ENCODE measurements around the gene ADAM22. TPM values are rescaled to one million over a fixed set of nuclear protein-coding genes. Genes with fewer than 3 reads are reported as not detected.

ADAM22 gene
- total and polyA plus RNA-seq, 10 of the 15 experiments (the other 5 are each of a cell fraction or from before 2014, with no cell fraction given), result 1.4 to 24.5 (median 7.6) TPM

DNA sequence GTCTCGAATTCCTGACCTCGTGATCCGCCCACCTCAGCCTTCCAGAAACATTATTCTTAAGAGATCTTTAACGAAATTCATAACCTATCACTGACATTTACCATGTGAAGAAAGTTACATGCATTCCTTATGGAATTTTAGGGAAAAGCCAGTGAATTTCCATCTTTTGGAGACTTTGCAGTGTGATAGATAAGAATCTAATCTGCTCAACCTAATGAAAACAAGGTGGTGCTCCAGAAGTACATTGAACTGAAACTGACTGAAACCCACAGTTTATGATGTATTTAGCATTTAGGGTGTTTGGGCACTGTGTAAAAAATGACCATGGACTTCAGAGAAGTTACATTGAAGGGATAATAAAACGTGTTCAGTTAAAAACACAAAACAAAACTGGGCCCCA is 242.1 kb downstream of the ADAM22 start:
- ChIA-PET RAD21 (ENCODE audit: unreplicated experiment) (no interaction called here), SMC1A (ENCODE audit: uncharacterized antibody, unreplicated experiment) (interaction anchor here (1.0 to 1.9 kb wide), 3 partner anchors 9 to 249 kb away, joined by 3 to 5 read pairs (median 5); no protein-coding TSS in a partner anchor), POLR2A (no interaction called here), CTCF (interaction anchor here (1.7 kb wide), 1 partner anchor 9 kb away, joined by 4 read pairs; no protein-coding TSS in a partner anchor)
- Histone ChIP-seq H3K9ac (ENCODE audit: control insufficient read depth, insufficient read depth, low read length) (no peak overlapping the region), H3K4me3 (no peak overlapping the region), H4K20me1 (ENCODE audit: control insufficient read depth, insufficient read depth) (no peaks in the 10 kb centered on the region), H3K27me3 (replicated peaks in 1 of 2; ENCODE audit: control insufficient read depth in 2 of 2, insufficient read depth in 2 of 2, low read length in 1 of 2) (no peaks in the 10 kb centered on the region), H3K4me1 (ENCODE audit: control insufficient read depth, insufficient read depth, low read length) (no peaks in the 10 kb centered on the region), H3K79me2 (ENCODE audit: control insufficient read depth, insufficient read depth, low read length) (no peaks in the 10 kb centered on the region), H3K4me2 (ENCODE audit: control insufficient read depth, insufficient read depth) (no peak overlapping the region), H3K9me3 (replicated peaks; ENCODE audit: control insufficient read depth, insufficient read depth, low read length) (no peaks in the 10 kb centered on the region), H3K27ac (ENCODE audit: control insufficient read depth, insufficient read depth) (no peak overlapping the region), H3K36me3 (ENCODE audit: control insufficient read depth in 2 of 2, insufficient read depth in 2 of 2, low read length in 1 of 2) (no peaks in the 10 kb centered on the region), H2AFZ (ENCODE audit: control insufficient read depth, low read depth, low read length) (no peak overlapping the region)
- no peak for TF ChIP-seq ZNF217 (IDR thresholded peaks at IDR 0.05)
- TF ChIP-seq STAT3 (IDR thresholded peaks at IDR 0.05; ENCODE audit: low read depth, low read length), result no peak
- TF ChIP-seq, protein P1, sequence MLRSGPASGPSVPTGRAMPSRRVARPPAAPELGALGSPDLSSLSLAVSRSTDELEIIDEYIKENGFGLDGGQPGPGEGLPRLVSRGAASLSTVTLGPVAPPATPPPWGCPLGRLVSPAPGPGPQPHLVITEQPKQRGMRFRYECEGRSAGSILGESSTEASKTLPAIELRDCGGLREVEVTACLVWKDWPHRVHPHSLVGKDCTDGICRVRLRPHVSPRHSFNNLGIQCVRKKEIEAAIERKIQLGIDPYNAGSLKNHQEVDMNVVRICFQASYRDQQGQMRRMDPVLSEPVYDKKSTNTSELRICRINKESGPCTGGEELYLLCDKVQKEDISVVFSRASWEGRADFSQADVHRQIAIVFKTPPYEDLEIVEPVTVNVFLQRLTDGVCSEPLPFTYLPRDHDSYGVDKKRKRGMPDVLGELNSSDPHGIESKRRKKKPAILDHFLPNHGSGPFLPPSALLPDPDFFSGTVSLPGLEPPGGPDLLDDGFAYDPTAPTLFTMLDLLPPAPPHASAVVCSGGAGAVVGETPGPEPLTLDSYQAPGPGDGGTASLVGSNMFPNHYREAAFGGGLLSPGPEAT (IDR thresholded peaks at IDR 0.05; ENCODE audit: low read depth), result no peak
- TF ChIP-seq JUND (IDR thresholded peaks at IDR 0.05; ENCODE audit: low read depth, low read length), result no peak
- no peak for TF ChIP-seq FOXM1 (IDR thresholded peaks at IDR 0.05; ENCODE audit: low read depth, low read length)
- no peak for TF ChIP-seq NR2C1 (IDR thresholded peaks at IDR 0.05)
- ATAC-seq (no peak), DNase-seq (ENCODE audit: low read depth, low spot score) (no peak), FAIRE-seq (no peak)
- 75% methylated on average over 5 of the region's 5 CpGs for WGBS (ENCODE audit: insufficient coverage, insufficient replicate concordance, low lambda C conversion rate, missing lambda C conversion rate)
- in situ Hi-C loops (cut with MboI) (no loop called here), intact Hi-C loops (cut with micrococcal nuclease; ENCODE audit: unreplicated experiment) (no loop called here)
- no TSS peak for BruUV-seq (replicated peaks)

DNA sequence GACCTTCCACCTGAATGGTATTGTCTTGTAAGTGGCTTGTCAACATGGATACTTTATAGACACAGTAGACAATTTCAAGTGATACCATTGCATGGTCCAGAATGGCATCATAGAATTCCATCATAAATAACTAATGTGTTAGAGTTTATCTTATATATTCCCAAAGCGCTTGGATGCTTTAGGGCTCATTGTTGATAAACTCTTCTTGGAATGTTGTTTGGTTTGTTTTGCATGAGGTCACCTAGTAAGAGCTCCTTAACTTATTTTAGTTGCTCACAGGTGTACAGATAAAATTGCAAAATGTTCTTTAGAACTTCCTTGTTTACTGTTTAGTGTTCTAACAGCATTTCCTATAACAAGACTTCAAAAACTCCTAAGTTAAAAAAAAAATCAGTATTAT is 249.0 kb downstream of the ADAM22 start:
- Histone ChIP-seq H4K20me1 (ENCODE audit: control insufficient read depth, insufficient read depth) (no peaks in the 10 kb centered on the region), H3K27ac (ENCODE audit: control insufficient read depth, insufficient read depth) (no peak overlapping the region), H3K9me3 (replicated peaks; ENCODE audit: control insufficient read depth, insufficient read depth, low read length) (no peaks in the 10 kb centered on the region), H3K27me3 (replicated peaks in 1 of 2; ENCODE audit: control insufficient read depth in 2 of 2, insufficient read depth in 2 of 2, low read length in 1 of 2) (no peaks in the 10 kb centered on the region), H3K79me2 (ENCODE audit: control insufficient read depth, insufficient read depth, low read length) (no peaks in the 10 kb centered on the region), H3K4me1 (ENCODE audit: control insufficient read depth, insufficient read depth, low read length) (peaks cover 5% of the 10 kb centered on the region; the same call in 1 of the 2 replicates), H3K9ac (ENCODE audit: control insufficient read depth, insufficient read depth, low read length) (no peak overlapping the region), H3K36me3 (ENCODE audit: control insufficient read depth in 2 of 2, insufficient read depth in 2 of 2, low read length in 1 of 2) (no peaks in the 10 kb centered on the region; a peak in 1 of 4 replicates), H3K4me3 (no peak overlapping the region), H3K4me2 (ENCODE audit: control insufficient read depth, insufficient read depth) (no peak overlapping the region), H2AFZ (ENCODE audit: control insufficient read depth, low read depth, low read length) (no peak overlapping the region)
- ATAC-seq (no peak), FAIRE-seq (no peak), DNase-seq (ENCODE audit: low read depth, low spot score) (no peak)
- TF ChIP-seq CREM (IDR thresholded peaks at IDR 0.05; ENCODE audit: low read depth) (no peak), BHLHE40 (IDR thresholded peaks at IDR 0.05; ENCODE audit: borderline replicate concordance in 1 of 2, low read depth in 2 of 2, low read length in 1 of 2) (no peak), NFYB (IDR thresholded peaks at IDR 0.05; ENCODE audit: insufficient read depth, low read depth, low read length) (no peak), RUNX3 (IDR thresholded peaks at IDR 0.05; ENCODE audit: low read length) (no peak)
- in situ Hi-C loops (cut with MboI), result no loop called here
- intact Hi-C loops (cut with micrococcal nuclease; ENCODE audit: unreplicated experiment), result no loop called here
- WGBS (ENCODE audit: insufficient coverage, insufficient replicate concordance, low lambda C conversion rate, missing lambda C conversion rate), result 100% methylated on average over 1 of the region's 1 CpG
- RAD21 ChIA-PET (ENCODE audit: unreplicated experiment), result interaction anchor here (1.1 kb wide), 1 partner anchor 10 kb away, joined by 4 read pairs; no protein-coding TSS in a partner anchor
- POLR2A ChIA-PET, result interaction anchor here (1.5 kb wide), 1 partner anchor 24 kb away, joined by 5 read pairs; no protein-coding TSS in a partner anchor
- BruUV-seq (replicated peaks), result no TSS peak
- CTCF ChIA-PET, result interaction anchor here (1.1 to 4.2 kb wide), 2 partner anchors 13 kb away, joined by 3 to 21 read pairs; no protein-coding TSS in a partner anchor
- SMC1A ChIA-PET (ENCODE audit: uncharacterized antibody, unreplicated experiment), result no interaction called here

Data from GM12878 (cell line).